GM18519 (cell line): ENCODE results near the gene GINS1.

Experiments
- ATAC-seq: cut with Tn5 transposase; IDR thresholded peaks from one replicate; pipeline ENCODE4 v1.9.1; 2021; ENCODE audit warnings: mild to moderate bottlenecking, moderate library complexity; ENCODE audit not compliant: unreplicated experiment, low FRiP score

GINS1 gene

DNA sequence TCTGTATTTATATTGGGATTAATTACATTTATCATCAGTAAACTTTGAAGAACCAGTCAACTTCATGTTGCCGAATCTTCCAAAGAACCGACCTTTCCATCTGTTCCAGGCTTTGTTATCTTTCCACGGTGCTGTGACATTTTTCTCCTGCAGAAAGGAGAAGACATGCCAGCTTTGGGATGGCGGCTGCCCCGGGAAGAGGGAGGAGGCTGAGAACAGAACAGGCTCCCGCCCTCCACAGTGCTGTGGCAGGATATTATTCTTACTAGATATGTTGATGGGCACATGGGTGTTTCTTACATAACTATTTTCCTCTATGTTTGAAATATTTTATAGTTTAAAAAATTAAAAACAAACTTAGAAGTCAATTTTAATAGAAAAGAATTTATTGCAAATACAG, 44.9 kb downstream of the GINS1 start:
- no peak for ATAC-seq

- ATAC-seq: no peak
These were observed 45.8 kb downstream of the GINS1 start for GRCh38 chr20:25453035-25453810.

GRCh38 chr20:25454153-25454900, 46.9 kb downstream of the GINS1 start:
- ATAC-seq: no peak

- no peak for ATAC-seq
These were observed 50.6 kb downstream of the GINS1 start for GRCh38 chr20:25457886-25458680.

- ATAC-seq: no peak
These were observed 51.8 kb downstream of the GINS1 start for GRCh38 chr20:25459111-25459830.

DNA sequence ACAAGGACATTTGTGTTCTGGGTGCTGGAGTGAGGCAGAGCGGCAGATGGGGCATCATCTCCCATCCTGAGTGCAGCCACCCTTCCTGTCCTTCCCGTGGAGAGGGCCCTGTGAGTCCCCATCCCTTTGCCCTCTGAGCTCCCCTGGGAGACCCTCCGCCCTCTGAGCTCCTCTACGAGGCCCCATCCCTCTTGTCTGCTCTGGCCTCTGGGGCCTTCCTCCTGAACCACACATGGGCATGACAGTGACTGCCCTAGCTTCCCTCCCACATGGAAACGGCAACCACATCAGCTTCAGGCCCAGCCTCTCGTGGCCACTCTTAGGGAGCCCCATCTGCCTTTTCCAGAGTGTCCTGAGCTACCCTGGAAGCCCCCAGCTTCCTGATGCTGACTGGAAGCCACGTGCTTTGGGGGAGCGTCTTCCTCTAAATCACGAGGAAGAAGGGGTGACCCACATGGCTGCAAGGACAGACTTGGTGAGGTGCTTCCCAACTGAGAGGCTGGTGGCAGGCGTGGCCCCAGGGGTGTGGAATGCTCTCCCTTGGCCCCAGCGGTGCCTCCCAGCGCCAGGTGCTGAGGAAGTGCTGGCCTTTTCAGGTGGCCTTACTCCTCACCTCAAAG, 52.6 kb downstream of the GINS1 start:
- ATAC-seq: no peak

- no peak for ATAC-seq
These were observed 53.2 kb downstream of the GINS1 start for GRCh38 chr20:25460566-25461280.

GRCh38 chr20:25461281-25461650, 53.8 kb downstream of the GINS1 start:
- no peak for ATAC-seq

DNA sequence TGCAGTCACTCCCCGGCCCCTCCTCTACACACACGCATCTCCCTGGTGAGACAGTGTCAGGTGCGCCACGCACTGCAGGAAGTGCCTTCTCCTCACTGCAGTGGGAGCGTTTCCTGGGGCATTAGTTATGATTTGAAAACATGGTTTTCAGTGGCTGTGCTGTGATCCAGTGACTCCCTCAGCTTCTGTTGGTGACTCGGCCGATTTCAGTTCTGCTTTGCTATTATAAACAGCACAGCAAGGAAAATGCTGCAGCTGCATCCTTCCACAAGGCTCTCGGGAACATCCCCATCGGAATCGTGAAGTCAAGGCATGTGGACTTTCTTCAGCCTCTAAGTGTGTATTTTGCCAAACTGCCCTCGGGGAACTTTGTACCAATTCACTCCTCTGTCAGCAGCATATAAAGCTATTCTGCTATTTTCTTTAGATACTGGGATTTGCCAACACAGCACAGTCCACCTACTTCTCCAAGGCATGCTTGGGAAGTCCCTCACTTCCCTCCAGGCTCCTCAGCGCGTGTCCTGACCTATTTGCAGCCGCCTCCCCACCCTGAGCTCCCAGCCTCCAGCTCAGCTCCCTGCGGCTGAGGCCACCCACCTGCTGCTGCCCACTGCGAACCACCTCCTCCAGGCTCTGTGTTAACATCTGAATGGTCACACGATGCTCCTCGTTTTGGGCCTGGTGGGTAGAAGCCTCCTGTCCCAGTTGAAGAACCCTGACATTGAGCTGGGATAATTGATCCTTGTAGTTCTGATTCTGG, 54.5 kb downstream of the GINS1 start:
- ATAC-seq: no peak

DNA sequence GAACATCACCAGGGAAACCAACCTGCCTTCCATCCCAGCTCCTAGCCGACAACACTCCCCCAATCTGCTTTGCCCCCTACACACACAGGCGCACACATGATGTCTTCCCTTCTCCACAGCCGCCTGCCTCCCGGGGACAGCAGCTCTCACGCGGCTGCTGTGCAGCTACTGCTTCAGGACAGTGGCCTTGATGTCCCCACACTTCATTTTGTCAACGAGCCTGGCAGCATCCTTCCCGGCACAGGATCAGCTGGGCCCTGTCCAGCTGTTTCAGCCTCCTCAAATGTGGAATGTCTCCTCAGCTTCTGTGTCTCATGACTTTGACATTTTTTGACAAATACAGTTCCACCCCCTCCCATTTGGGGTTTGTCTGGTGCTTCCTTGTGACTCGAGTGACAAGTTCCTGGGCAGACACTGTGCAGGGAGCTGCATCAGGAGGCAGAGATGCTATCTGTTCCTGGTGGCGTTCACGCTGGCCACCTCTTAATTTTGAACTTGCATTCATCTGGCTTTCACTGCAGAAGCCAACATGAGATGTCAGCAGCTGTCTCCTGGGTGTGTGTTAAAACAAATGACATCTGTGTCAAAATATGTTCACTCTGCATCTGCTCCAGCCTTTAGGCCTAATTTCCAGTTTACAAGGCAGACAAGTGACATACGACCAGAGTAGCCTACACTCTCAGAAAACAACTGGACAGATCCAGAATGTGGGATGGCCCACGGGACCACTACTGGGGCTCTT, 57.2 kb downstream of the GINS1 start:
- no peak for ATAC-seq

DNA sequence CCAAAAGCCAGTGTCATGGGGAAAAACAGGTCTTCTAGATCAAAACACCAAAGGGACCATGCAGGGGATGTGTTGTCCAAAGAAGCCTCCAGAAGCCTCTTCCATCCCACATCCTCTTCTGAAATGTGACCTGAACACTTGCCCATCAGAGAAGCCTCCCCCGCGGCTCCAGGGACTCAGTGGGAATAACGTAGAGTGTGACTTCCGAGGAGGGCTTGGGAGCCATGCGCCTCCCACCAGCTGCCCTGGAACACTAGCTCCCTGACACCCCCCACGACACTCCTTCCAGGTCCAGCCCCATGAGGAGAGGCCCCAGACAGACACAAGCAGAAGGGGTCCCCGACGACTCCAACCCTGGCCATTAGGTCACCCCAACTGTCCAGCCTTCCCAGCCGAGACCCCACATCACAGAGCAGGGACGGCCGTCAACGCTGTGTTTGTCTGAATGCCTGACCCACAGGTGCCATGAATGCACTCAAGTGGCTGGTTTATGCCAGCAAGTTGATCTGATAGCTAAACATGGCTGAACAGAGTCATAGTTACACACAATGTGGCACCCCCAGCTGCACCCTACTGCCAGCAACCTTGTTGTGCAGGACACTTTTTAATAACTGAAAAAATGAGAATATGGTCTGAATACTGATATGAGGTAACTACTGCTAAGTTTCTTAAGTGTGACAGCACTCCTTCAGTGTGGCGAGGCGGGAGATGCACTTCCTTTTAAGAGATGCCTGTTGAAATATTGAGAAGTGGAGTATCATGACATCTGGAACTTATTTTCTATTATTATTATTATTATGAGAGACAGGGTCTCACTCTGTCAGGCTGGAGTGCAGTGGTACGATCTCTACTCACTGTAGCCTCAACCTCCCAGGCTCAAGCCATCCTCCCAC, 58.0 kb downstream of the GINS1 start:
- no peak for ATAC-seq

DNA sequence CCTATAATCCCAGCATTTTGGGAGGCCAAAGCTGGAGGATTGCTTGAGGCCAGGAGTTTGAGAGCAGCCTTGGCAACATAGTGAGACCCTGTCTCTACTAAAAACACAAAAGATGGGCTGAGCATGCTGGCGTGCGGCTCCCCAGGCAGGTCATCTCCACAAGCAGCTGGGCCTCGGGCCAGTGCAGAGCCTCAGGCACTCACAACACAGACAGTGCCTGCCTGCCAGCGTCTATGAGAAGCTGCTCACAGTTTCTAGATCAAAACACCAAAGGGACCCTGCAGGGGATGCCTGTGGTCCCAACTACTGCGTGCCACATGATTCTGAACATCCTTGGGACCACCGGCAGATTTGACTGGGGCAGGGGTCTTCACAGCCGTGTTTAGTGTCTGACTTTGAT, 59.4 kb downstream of the GINS1 start:
- no peak for ATAC-seq

DNA sequence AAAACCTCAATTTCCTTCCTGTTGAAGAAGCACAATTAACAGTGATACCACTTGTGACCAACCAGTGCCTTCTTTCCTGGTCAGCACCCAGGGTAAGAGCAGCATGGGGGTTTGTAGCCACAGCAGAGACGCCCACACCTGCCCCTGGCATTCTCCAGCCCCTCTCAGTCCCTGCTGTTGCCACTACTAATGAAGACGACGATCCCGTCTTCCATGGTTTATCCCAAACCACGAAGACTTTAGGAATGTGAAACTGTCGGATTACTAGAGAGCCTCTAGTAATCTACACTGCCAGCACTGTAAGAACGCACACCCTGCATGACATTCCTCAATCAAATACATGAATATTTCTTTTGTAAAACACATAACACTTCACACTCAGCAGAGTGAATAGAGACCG, 60.0 kb downstream of the GINS1 start:
- no peak for ATAC-seq

GRCh38 chr20:25468126-25469075, 60.9 kb downstream of the GINS1 start:
- ATAC-seq: no peak

DNA sequence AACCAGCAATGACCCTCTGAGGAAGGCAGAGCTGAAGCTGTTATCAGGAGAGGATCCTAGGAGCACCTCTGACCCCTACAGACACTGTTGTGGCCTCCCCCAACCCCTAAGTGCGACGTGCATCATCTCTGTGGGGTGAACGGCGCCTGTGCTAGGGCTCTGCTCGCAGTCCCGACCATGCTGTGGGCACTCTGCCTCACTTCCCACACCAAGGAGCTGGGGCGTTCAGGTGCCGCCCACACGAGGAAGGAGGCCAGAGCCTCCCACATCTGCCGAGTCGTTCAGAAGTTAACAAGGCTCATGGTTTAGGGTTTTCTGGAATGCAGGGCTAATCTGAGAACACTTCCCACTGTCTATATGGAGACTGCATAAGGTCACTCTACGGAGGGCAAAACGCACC, 62.1 kb downstream of the GINS1 start:
- no peak for ATAC-seq

DNA sequence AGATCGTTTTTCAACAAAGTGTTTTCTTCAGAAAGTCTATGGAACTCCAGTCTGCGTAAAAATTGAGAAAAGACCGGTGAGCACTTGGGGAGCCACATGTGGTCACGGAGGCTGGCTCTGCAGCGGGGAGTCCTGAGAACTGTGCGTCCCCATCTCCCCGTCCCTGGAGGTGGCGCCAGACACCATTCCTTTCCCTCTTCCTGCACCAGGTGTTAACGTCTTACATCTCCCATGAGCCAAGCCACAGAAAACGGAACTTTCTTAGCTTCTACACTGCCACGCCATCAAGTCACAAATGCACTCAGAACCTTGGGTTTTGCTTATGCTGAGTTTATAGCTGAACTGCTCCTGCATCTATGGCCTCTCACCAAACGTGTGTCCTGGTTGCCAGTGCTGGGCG, 62.6 kb downstream of the GINS1 start:
- ATAC-seq: peak; percentile 76
